ENCODE measurements around the gene SRPRB. TPM values are rescaled to one million over a fixed set of nuclear protein-coding genes. Genes with fewer than 3 reads are reported as not detected.

SRPRB gene
- total RNA-seq, 1 donor from 2014 or later: 7.6 TPM

DNA sequence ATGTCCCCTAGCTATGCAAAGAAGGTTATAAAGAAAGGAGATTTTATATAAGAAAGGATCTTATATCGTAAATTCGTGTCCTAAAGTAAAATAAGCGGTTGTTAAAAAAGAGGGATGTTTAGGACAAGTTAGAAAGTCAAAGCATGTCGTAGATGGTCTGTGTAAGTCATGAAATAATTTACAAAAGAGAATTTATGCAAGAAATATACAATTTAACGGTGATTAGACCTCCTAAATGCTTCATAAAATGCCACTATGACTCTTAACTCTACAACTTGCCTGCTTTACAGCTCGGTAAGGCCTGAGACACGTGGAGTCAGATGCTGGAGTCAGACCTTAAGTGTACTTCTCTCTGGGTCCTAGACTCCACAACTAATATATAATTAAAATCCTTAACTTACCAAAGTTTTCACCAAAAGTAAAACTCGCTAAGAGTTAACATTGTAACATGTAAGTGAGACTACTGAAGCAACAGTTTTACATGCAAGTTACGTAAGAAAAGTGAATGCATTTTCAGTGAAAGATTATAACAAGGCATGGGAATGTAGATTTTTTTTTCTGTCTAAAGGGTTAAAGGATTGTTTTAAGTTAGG is 13.3 kb upstream of the SRPRB start:
- Histone ChIP-seq H3K36me3 (no peaks in the 10 kb centered on the region), H3K9me3 (no peaks in the 10 kb centered on the region), H3K27ac (no peak overlapping the region), H3K27me3 (no peaks in the 10 kb centered on the region), H3K4me1 (no peaks in the 10 kb centered on the region), H3K4me3 (no peak overlapping the region)
- TF ChIP-seq POLR2AphosphoS5 (IDR thresholded peaks at IDR 0.05; ENCODE audit: insufficient read depth in 1 of 2, low read depth in 1 of 2) (no peak), POLR2A (IDR thresholded peaks at IDR 0.05) (no peak)
- TF ChIP-seq, protein P1, sequence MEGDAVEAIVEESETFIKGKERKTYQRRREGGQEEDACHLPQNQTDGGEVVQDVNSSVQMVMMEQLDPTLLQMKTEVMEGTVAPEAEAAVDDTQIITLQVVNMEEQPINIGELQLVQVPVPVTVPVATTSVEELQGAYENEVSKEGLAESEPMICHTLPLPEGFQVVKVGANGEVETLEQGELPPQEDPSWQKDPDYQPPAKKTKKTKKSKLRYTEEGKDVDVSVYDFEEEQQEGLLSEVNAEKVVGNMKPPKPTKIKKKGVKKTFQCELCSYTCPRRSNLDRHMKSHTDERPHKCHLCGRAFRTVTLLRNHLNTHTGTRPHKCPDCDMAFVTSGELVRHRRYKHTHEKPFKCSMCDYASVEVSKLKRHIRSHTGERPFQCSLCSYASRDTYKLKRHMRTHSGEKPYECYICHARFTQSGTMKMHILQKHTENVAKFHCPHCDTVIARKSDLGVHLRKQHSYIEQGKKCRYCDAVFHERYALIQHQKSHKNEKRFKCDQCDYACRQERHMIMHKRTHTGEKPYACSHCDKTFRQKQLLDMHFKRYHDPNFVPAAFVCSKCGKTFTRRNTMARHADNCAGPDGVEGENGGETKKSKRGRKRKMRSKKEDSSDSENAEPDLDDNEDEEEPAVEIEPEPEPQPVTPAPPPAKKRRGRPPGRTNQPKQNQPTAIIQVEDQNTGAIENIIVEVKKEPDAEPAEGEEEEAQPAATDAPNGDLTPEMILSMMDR (IDR thresholded peaks at IDR 0.05): no peak
- intact Hi-C loops (cut with DNase I): no loop called here
- DNase-seq (ENCODE audit: extremely low spot score in 2 of 2): no peak

DNA sequence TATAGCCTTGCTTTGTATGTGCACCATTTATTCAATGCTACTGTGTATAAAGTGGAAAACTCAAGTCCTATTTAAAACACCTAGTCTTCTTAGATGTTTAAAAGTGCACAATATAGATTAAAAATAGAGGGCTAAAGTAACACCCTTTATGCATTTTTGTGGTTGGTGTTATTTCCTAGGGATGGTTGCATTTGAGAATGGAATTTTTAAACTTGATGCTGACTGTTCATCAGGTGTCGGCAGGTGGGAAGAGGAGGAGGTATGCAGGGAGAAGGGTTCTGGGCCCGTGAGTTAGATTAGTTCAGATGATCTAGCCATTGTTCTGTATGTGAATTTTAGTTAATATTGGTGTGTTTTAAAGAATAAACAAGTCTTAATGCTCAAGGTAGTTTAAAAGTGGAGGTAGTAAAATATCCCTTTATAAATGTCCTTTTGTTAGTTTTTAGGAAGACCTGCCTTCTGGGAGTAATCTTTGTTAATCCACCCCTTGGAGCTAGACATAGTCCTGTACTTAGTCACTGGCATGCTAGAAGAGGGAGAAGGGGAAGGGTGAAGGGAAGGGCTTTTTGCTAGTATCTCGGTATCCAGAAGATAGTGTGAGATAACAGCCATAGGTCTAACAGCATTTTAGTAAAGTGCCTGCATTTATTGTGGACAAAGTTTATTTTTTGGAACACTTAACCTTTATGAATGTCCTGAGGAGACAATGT is 8.1 kb upstream of the SRPRB start:
- no peak for TF ChIP-seq POLR2A (IDR thresholded peaks at IDR 0.05)
- TF ChIP-seq, protein P1 (IDR thresholded peaks at IDR 0.05): no peak
- no peak for TF ChIP-seq POLR2AphosphoS5 (IDR thresholded peaks at IDR 0.05; ENCODE audit: insufficient read depth in 1 of 2, low read depth in 1 of 2)
- Histone ChIP-seq H3K36me3 (no peaks in the 10 kb centered on the region), H3K4me1 (no peaks in the 10 kb centered on the region), H3K9me3 (no peaks in the 10 kb centered on the region), H3K4me3 (no peak overlapping the region), H3K27me3 (no peaks in the 10 kb centered on the region), H3K27ac (no peak overlapping the region)
- no peak for DNase-seq (ENCODE audit: extremely low spot score in 2 of 2)
- intact Hi-C loops (cut with DNase I): no loop called here

DNA sequence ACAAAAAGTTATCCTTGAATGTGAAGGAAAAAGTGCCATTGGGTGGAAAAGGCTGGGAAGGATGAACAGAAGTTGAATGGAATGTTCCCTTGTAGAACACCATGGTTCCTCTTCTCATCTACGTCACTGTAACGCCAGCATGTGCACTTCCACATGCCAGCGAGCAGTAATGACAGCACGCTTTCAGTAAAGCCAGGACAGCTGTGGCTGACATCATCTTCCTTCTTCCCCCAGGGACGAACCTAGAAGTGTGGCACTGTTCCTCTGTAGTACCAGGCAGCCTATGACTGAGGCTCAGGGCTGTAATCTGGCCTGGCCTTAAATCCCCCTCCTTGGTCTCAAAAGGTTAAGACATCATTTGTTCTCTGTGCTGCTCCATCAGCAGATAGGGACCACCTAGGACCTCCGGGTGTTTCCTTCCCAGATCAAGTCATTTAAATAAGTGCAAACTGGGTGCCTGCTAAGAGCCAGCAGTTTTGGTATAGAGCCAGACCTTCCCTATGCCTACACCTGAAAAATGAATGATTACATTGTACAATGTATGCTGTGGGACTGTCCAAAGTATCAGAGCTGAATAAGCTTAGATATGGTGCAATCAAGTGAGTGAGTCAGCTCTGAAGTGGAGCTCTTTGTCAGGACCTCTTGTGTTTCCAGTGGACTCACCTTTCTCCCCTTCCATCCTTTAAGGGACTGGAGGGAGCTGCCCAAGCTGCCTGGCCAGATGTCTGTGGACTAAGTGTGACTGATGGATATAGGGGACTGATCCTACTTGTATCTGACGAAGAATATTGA is 5.6 kb upstream of the SRPRB start:
- Histone ChIP-seq H3K4me1 (peaks cover 4% of the 10 kb centered on the region), H3K9me3 (no peaks in the 10 kb centered on the region), H3K27ac (no peak overlapping the region), H3K4me3 (no peak overlapping the region), H3K36me3 (no peaks in the 10 kb centered on the region), H3K27me3 (no peaks in the 10 kb centered on the region)
- DNase-seq (ENCODE audit: extremely low spot score in 2 of 2): no peak
- TF ChIP-seq POLR2AphosphoS5 (IDR thresholded peaks at IDR 0.05; ENCODE audit: insufficient read depth in 1 of 2, low read depth in 1 of 2) (no peak), POLR2A (IDR thresholded peaks at IDR 0.05) (no peak)
- TF ChIP-seq, protein P1 (IDR thresholded peaks at IDR 0.05): no peak
- intact Hi-C loops (cut with DNase I): no loop called here

DNA sequence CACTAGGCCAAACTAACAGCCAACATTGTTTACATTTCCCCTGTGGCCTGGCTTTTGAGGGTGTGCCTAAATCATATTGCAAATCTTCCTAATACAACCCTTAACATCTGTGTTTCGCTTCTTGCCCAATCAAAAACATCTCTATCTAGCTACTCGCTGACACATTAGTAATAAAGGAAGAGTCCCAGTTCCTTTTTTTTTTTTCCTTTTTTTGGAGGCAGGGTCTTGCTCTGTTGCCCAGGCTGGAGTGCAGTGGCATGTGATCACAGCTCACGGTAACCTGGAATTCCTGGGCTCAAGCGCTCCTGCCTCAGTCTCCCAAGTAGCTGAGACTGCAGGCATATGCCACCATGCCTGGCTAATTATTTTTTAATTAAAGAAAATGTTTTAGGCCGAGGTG is 2.1 kb upstream of the SRPRB start:
- intact Hi-C loops (cut with DNase I): no loop called here
- Histone ChIP-seq H3K4me1 (peaks cover 20% of the 10 kb centered on the region), H3K27me3 (no peaks in the 10 kb centered on the region)

More for the DNA sequence above, 2.1 kb upstream of the SRPRB start:
- Histone ChIP-seq H3K27ac (no peak overlapping the region), H3K9me3 (no peaks in the 10 kb centered on the region), H3K36me3 (no peaks in the 10 kb centered on the region), H3K4me3 (no peak overlapping the region)
- DNase-seq (ENCODE audit: extremely low spot score in 2 of 2): no peak
- TF ChIP-seq POLR2A (IDR thresholded peaks at IDR 0.05): no peak
- TF ChIP-seq, protein P1 (IDR thresholded peaks at IDR 0.05): no peak
- TF ChIP-seq POLR2AphosphoS5 (IDR thresholded peaks at IDR 0.05; ENCODE audit: insufficient read depth in 1 of 2, low read depth in 1 of 2): no peak
